ENCODE results near the gene OR9I1.

The OR9I1 gene

GRCh38 chr11:58125469-58125868 lies at the start of gene OR9I1:
OR9I1 (minus strand) TSS chr11:58125530; CDS start chr11:58119444, 6,086 bp downstream.
- DNase-seq (ENCODE audit: low spot score): no peak

- no peak for DNase-seq (ENCODE audit: low spot score)
These were observed 40.3 kb upstream of the OR9I1 start for GRCh38 chr11:58165504-58166106.

GRCh38 chr11:58164990-58165389 lies 39.7 kb upstream of the OR9I1 start:
- DNase-seq (ENCODE audit: low spot score): no peak

GRCh38 chr11:58164389-58164788 lies 39.1 kb upstream of the OR9I1 start:
- DNase-seq (ENCODE audit: low spot score): no peak

- no peak for DNase-seq (ENCODE audit: low spot score)
These were observed 27.5 kb upstream of the OR9I1 start for GRCh38 chr11:58152781-58153180.

- no peak for DNase-seq (ENCODE audit: low spot score)
These were observed 17.4 kb upstream of the OR9I1 start for GRCh38 chr11:58142761-58143160.

GRCh38 chr11:58135171-58135570 lies 9.8 kb upstream of the OR9I1 start:
- DNase-seq (ENCODE audit: low spot score): no peak

GRCh38 chr11:58134151-58134550 lies 8.8 kb upstream of the OR9I1 start:
- no peak for DNase-seq (ENCODE audit: low spot score)

- DNase-seq (ENCODE audit: low spot score): no peak
These were observed 8.2 kb upstream of the OR9I1 start for GRCh38 chr11:58133309-58134076.

- DNase-seq (ENCODE audit: low spot score): no peak
These were observed 2.0 kb upstream of the OR9I1 start for GRCh38 chr11:58127350-58127749.

GRCh38 chr11:58121096-58121495 lies 4.2 kb downstream of the OR9I1 start:
- no peak for DNase-seq (ENCODE audit: low spot score)

GRCh38 chr11:58097437-58097836 lies 27.9 kb downstream of the OR9I1 start:
- no peak for DNase-seq (ENCODE audit: low spot score)

GRCh38 chr11:58086528-58086927 lies 38.8 kb downstream of the OR9I1 start:
- DNase-seq (ENCODE audit: low spot score): no peak

- DNase-seq (ENCODE audit: low spot score): no peak
These were observed 49.5 kb downstream of the OR9I1 start for GRCh38 chr11:58075781-58076180.

GRCh38 chr11:58070585-58070984 lies 54.7 kb downstream of the OR9I1 start:
- DNase-seq (ENCODE audit: low spot score): no peak

- no peak for DNase-seq (ENCODE audit: low spot score)
These were observed 56.7 kb downstream of the OR9I1 start for GRCh38 chr11:58068655-58069054.

GRCh38 chr11:58067685-58068084 lies 57.6 kb downstream of the OR9I1 start:
- DNase-seq (ENCODE audit: low spot score): no peak

All from AG20443 (cell line).